Measurements from ENCODE around the gene KCNQ1.

Gene KCNQ1

DNA sequence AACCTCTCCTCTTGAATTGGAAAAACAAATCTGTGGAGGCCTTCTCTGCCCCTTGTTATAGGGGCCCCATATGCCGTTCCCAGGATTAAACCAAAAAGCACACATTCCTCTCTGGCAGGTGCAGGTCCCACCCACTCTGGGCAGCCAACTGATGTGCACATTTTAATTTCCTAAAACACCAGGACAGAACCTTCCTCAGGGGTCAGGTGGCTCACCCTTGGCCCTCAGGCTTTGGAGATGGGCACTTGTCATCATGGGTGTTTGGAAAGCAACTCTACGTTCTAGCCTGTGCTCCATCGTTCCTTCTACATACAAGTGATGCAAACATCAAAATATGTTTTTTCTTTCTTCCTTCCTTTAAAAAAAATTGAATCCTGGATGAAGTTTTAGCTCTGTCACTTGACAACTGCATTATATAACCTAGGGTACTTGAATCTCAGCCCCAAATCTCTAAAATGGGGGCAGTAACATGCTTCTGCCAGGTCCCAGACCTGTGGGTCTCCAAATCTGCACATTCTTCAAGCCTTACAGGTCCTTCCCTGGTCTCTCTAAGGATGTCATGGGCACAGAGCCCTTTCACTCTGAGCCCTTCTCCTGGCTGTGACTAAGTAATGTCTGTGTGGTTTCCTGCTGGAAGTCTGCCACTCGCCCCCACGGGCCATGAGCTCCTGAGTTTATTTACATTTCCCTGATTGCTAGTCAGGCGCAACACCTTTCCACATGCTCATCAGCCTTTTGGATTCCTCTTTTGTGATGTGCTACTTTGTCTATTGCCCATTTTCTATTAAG, 211.2 kb downstream of the KCNQ1 start:
- Mint-ChIP-seq H3K27me3 (peaks cover 3% of the 10 kb centered on the region), H3K27ac (peak overlapping the region; percentile 45), H3K36me3 (ENCODE audit: low read depth) (peaks cover 66% of the 10 kb centered on the region), H3K4me1 (ENCODE audit: low read depth) (peaks cover 41% of the 10 kb centered on the region), H3K9me3 (peaks cover 24% of the 10 kb centered on the region), H3K4me3 (no peak overlapping the region)
- intact Hi-C loops (cut with micrococcal nuclease) = no loop called here

DNA sequence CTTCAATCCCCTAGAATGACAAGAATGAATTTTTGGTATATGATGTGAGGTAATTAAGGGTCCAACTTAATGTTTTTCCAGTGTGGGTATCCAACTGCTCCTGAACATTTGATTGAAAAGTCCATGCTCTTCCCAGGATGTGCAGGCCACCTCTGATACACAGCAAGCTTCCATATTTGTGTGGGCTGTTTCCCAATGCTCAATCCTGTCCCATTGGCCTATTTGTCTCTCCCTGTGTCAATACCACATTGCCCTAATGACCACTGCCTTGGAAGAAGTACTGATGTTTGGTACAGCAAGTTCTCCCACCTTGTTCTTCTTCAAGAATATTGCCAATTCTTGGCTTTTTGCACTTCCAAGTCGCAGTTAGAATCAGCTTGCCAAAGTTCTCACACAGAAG, 212.1 kb downstream of the KCNQ1 start:
- Mint-ChIP-seq H3K36me3 (ENCODE audit: low read depth) (peaks cover 67% of the 10 kb centered on the region), H3K4me3 (no peak overlapping the region), H3K27me3 (peaks cover 3% of the 10 kb centered on the region), H3K9me3 (peaks cover 21% of the 10 kb centered on the region), H3K4me1 (ENCODE audit: low read depth) (peaks cover 41% of the 10 kb centered on the region), H3K27ac (no peak overlapping the region)
- intact Hi-C loops (cut with micrococcal nuclease) = no loop called here

DNA sequence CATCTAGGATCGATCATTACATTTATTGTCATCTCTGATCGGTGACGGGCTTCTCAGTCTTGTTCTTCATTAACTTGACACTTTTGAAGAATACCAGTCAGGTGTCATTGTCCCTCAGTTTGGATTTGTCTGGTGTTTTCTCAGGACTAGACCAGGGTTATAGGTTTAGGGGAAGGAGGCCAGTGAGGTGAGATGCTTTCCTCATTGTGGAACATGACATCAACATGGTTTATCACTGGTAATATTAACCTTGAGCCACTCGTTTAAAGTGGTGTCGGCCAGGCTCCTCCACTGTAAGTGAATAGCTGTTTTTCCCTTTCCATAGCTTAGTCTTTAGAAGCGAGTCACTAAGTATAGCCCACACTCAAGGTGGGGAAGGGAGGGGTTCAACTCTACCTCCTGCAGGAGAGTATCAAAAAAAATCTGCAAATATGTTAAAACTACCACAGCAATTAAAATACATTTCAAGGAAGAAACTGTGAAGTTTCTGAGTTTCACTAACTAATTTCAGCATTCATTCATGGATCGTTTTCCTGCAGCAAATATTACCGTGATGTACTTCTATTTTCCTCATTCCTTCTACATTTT, 213.0 kb downstream of the KCNQ1 start:
- peaks cover 3% of the 10 kb centered on the region for H3K27me3 Mint-ChIP-seq
- H3K36me3 Mint-ChIP-seq (ENCODE audit: low read depth) = peaks cover 67% of the 10 kb centered on the region
- intact Hi-C loops (cut with micrococcal nuclease) = no loop called here
- H3K4me1 Mint-ChIP-seq (ENCODE audit: low read depth) = peaks cover 38% of the 10 kb centered on the region
- H3K27ac Mint-ChIP-seq = no peak overlapping the region
- H3K9me3 Mint-ChIP-seq = peaks cover 21% of the 10 kb centered on the region
- no peak overlapping the region for H3K4me3 Mint-ChIP-seq

DNA sequence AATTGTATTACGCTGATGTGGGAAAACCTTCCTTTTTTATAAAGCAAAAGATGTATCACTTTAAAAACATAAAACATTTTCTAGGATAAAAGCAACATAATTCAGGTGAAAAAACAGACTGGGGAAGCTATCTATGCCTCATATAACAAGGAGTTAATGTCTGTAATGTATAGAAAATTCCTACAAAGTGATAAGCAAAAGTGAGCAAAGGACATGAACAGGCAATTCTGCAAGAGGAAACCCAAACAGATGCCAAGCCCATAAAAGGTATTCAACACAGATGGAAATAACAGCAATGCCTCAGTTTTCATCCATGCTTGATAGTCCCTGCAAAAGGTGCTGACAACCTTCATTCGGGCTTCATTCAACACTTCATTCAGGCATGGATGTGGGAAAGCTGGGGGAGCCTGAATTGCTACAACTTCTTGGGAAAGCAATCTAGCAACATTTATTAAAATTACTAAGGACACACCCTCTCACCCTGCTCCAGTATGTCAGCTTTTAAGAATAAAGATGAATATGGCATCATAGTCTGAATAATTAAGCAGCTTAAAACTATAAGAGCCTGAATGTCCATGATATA, 215.6 kb downstream of the KCNQ1 start:
- Mint-ChIP-seq H3K4me1 (ENCODE audit: low read depth) (peaks cover 13% of the 10 kb centered on the region), H3K27ac (no peak overlapping the region), H3K9me3 (peaks cover 21% of the 10 kb centered on the region), H3K27me3 (peaks cover 3% of the 10 kb centered on the region), H3K36me3 (ENCODE audit: low read depth) (peaks cover 83% of the 10 kb centered on the region), H3K4me3 (no peak overlapping the region)
- intact Hi-C loops (cut with micrococcal nuclease) = no loop called here

DNA sequence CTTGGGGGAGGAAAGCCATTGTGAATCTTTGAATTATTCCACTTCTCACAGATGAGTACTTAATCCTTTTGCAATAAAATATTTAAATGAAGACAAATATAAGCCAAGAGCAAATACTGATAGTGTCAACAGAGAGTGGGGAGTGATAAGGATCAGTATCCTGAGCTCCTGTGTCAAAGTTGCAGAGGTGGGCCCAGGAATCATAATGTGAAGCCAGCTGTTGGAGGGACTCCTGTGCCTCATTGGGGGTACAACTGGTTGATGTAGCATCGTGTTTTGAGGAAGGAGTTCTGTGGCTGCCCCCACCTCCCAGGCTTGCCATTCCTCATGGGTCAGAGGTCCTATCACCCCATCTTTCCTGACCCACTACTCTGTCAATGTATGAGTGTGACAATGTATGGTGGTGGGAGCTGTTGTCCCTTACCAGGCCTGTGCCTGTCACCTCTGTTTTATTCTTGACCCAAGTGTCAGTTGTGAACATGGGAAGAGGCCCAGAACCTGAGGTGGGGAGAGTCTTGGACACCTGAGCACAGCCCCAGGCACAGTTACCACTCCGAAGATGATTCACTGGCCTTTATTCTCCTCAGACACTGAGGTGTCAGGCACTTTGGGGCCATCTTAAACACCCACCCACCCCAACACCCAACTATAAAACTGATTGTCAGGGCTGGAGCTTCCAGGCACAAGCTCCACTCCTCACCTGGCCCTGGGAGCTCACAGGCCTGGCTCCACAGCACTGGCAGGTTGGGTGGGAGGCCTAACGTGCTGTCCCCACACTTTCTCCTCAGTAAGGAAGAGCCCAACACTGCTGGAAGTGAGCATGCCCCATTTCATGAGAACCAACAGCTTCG, 216.6 kb downstream of the KCNQ1 start:
- no peaks in the 10 kb centered on the region for H3K27me3 Mint-ChIP-seq
- peaks cover 21% of the 10 kb centered on the region for H3K9me3 Mint-ChIP-seq
- H3K4me1 Mint-ChIP-seq (ENCODE audit: low read depth) = peaks cover 4% of the 10 kb centered on the region
- no peak overlapping the region for H3K27ac Mint-ChIP-seq
- no peak overlapping the region for H3K4me3 Mint-ChIP-seq
- intact Hi-C loops (cut with micrococcal nuclease) = no loop called here
- H3K36me3 Mint-ChIP-seq (ENCODE audit: low read depth) = peaks cover 83% of the 10 kb centered on the region

DNA sequence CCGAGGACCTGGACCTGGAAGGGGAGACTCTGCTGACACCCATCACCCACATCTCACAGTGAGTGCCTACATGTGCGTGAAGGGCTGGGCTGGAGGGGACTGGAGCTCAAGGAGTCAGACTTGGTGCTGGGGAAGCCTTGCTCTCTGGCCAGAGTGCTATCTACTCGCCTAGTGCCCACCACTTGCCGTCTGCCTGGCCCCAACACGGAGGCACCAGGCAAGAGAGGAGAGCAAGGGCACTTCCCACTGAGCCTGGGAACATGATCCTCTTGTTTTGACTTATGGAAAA, 217.2 kb downstream of the KCNQ1 start:
- no peaks in the 10 kb centered on the region for H3K4me1 Mint-ChIP-seq (ENCODE audit: low read depth)
- peaks cover 21% of the 10 kb centered on the region for H3K9me3 Mint-ChIP-seq
- no peak overlapping the region for H3K4me3 Mint-ChIP-seq
- H3K27ac Mint-ChIP-seq = no peak overlapping the region
- peaks cover 83% of the 10 kb centered on the region for H3K36me3 Mint-ChIP-seq (ENCODE audit: low read depth)
- H3K27me3 Mint-ChIP-seq = no peaks in the 10 kb centered on the region
- intact Hi-C loops (cut with micrococcal nuclease) = no loop called here

DNA sequence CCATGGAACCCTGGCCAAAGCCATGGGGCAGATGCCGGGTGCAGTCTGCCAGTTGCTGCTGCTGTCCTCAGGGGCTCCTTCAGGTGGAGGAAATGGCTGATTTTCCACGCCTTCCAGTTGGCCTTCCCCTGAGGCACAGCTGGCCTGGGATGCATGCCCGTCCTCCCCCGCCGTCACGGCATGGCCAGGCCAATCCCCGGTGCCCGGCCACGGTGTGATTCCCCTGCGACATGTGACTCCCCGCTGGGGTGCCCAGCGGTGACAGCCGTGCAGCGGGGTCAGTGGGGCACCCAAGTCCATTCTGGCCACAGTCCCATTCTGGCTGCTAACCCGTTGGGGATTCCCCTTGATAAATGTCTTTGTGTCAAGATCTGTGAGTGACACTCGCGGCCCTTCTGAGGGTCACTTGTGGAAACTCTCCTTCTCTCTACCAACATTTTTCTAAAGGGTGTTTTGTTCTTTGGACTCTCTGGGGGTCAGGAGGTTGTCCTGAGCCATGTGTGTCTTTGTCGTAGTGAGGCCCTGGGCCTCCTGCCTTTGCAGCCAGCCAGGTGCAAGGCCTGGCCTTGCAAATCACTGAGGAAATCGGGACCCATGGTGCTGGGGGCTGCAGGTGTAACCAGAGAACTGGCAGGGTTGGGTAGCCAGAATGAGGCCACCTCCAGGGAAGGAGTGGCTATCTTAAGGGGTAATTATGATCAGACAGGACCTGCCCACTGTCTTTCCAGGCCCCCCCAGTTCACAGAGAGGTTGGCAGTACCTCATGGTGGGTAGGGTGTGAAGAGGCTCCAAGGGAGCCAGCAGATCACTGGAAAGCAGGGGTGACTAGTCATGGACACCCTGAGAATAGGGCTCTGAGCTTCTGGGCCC, 217.9 kb downstream of the KCNQ1 start:
- no peak overlapping the region for H3K27ac Mint-ChIP-seq
- intact Hi-C loops (cut with micrococcal nuclease) = no loop called here
- H3K27me3 Mint-ChIP-seq = no peaks in the 10 kb centered on the region
- H3K36me3 Mint-ChIP-seq (ENCODE audit: low read depth) = peaks cover 84% of the 10 kb centered on the region
- H3K4me1 Mint-ChIP-seq (ENCODE audit: low read depth) = no peaks in the 10 kb centered on the region
- peaks cover 21% of the 10 kb centered on the region for H3K9me3 Mint-ChIP-seq
- H3K4me3 Mint-ChIP-seq = no peak overlapping the region

DNA sequence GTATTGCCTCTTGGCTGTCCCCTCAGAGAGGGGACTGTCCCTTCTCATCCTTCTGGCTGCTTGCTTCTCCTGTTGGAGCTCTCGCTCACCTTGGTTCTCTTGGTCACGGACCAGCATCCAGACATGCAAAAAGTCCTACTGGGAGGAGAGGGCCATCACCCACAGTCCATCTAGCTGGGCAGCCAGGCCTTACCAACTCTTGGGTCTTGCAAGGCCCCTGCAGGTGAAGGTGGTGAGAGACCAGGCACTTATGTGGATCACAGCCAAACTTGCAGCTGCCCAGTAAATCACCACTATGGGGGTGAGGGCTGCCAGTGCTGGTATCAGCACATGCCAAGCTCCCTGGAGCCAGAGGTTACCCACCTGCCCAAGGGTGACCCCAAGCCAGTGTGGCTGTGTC, 218.7 kb downstream of the KCNQ1 start:
- intact Hi-C loops (cut with micrococcal nuclease) = no loop called here
- peaks cover 20% of the 10 kb centered on the region for H3K9me3 Mint-ChIP-seq
- H3K36me3 Mint-ChIP-seq (ENCODE audit: low read depth) = peaks cover 90% of the 10 kb centered on the region
- H3K4me3 Mint-ChIP-seq = no peak overlapping the region
- H3K27ac Mint-ChIP-seq = no peak overlapping the region
- H3K4me1 Mint-ChIP-seq (ENCODE audit: low read depth) = no peaks in the 10 kb centered on the region
- no peaks in the 10 kb centered on the region for H3K27me3 Mint-ChIP-seq

DNA sequence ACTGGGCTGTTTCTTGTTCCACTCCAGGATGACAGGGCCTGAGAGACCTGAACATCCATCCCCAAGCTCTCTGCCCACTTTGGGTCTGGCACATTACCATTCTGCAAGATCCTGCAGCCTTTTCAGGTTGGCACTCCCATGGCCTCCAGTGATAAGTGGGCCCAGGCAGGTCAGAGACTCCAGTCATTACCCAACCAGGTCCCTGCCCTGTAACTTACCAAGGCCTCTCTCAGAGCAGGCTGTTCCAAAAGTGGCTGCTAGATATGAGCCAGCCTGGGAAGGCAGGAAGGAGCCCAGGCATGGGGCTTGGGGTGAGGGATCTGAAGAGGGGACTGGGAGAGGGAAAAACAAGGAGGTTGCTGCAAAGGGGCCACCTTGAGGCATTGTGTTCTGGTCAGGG, 219.1 kb downstream of the KCNQ1 start:
- Mint-ChIP-seq H3K4me1 (ENCODE audit: low read depth) (no peaks in the 10 kb centered on the region), H3K27me3 (no peaks in the 10 kb centered on the region), H3K27ac (no peak overlapping the region), H3K36me3 (ENCODE audit: low read depth) (peaks cover 90% of the 10 kb centered on the region), H3K4me3 (no peak overlapping the region), H3K9me3 (peaks cover 16% of the 10 kb centered on the region)
- intact Hi-C loops (cut with micrococcal nuclease) = no loop called here

DNA sequence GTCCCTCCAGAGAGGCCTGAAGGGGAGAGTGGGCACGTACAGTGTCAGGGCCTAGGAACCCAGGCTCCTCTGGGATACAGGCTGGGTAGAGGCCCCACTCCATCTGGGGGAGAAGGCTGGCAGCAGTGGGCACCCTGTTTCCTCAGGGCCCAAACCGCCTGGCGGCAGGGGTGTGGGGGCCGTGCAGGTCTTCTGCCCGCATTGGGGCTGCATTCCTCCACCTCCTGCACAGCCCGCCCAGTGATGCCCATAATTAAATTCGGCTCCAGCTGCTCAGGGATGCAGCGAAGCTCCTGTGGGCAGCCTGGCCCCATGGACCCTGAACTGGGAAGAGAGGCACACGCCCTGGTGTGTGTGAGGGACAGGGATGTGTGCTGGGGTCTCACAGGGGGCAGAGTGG, 219.6 kb downstream of the KCNQ1 start:
- peaks cover 12% of the 10 kb centered on the region for H3K9me3 Mint-ChIP-seq
- no peak overlapping the region for H3K27ac Mint-ChIP-seq
- H3K36me3 Mint-ChIP-seq (ENCODE audit: low read depth) = peaks cover 90% of the 10 kb centered on the region
- H3K4me3 Mint-ChIP-seq = no peak overlapping the region
- intact Hi-C loops (cut with micrococcal nuclease) = no loop called here
- no peaks in the 10 kb centered on the region for H3K27me3 Mint-ChIP-seq
- no peaks in the 10 kb centered on the region for H3K4me1 Mint-ChIP-seq (ENCODE audit: low read depth)

DNA sequence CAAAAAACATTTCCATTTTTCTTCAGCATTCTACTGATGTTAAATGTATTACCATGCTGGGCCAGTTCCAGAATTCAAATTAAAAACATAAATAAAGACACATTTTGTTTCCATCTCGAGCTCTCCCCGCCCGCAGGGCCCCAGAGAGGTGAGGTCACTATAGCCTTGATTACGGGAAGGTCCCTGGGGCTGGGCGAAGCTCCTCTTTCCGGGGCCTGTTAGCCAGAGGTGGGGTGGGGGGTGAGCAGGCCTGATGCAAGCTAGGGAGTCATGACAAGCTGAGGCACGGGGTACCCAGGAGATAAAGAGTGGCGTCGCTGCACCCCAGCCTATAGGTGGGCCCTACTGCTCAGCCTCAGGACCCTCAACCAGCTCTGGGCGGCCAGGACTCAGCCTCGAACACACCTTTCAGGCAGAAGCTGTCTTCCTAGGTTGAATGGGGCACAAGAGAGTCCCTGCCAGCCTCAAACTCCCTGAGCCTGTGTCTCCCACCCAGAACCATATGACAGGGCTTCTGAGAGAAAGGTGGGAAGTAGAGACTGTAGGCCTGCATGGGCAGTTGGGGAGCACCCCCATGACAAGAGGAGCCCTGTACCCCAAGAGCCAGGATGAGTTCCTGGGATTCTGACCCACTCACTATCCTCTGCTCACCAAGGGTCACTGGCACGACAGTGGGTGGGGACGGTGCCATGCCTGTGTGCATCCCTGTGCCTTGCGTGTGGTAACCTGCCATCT, 220.2 kb downstream of the KCNQ1 start:
- Mint-ChIP-seq H3K27ac (no peak overlapping the region), H3K9me3 (peaks cover 12% of the 10 kb centered on the region), H3K4me3 (no peak overlapping the region), H3K4me1 (ENCODE audit: low read depth) (no peaks in the 10 kb centered on the region), H3K27me3 (no peaks in the 10 kb centered on the region), H3K36me3 (ENCODE audit: low read depth) (peaks cover 90% of the 10 kb centered on the region)
- intact Hi-C loops (cut with micrococcal nuclease) = no loop called here

DNA sequence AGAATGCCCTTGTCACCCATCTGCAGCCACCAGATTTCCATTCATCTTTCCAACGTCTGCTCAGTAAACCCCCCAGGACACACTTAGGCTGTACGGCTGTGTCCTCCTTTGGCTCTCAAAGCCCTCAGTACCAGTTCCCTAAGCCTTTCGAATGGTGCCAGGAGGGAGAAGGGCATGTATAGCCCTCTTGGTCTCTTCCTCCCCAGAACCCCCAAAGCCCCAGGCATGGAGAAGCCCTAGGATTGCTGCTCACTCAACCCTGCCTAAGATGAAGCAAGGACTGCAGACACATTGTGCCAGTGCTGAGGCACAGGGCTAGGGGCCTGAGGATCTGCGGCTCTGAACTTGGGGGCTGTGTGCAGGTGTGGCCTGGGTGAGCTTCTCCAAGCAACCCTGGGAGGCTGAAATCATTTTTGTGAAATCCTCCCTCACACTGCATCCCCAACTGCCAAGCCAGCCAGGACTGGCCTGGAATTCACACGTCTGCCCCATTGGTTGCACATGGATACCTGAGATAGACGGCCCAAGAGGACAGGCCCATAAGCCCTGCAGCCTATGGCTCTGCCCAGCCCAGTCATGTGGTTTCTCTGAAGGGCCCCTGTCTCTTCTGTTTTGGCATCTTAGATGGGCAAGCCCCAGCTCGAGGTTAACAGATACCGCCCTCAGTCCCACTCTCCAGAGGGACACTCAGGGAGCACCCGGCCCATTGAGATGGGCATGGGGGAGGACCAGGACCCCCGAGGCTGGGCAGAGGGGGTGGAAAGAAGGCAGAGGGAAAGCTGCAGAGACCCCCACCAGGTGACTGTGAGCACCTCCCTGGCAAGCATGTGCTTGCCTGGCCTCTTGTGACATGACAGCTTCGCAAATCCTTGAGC, 221.0 kb downstream of the KCNQ1 start:
- H3K9me3 Mint-ChIP-seq = peaks cover 6% of the 10 kb centered on the region
- intact Hi-C loops (cut with micrococcal nuclease) = no loop called here
- H3K4me3 Mint-ChIP-seq = no peak overlapping the region
- no peaks in the 10 kb centered on the region for H3K4me1 Mint-ChIP-seq (ENCODE audit: low read depth)
- no peak overlapping the region for H3K27ac Mint-ChIP-seq
- peaks cover 90% of the 10 kb centered on the region for H3K36me3 Mint-ChIP-seq (ENCODE audit: low read depth)
- no peaks in the 10 kb centered on the region for H3K27me3 Mint-ChIP-seq
